GM23338 (cell line): ENCODE measurements around the gene BRPF3. TPM values are rescaled to one million over a fixed set of nuclear protein-coding genes. Genes with fewer than 3 reads are reported as not detected.

Experiments
- ATAC-seq: fragments of 200-7000 bp; cut with Tn5 transposase; 3 replicates; pipeline ENCODE4 v1.9.1; 2020
- DNase-seq: peaks from one replicate; pipeline ENCODE4 v3.0.0-alpha.2; 2015; ENCODE audit warnings: low spot score
- H2AFZ ChIP-seq: fragments of 200-600 bp; sonication (generic); 2 replicates; pipeline ENCODE4 v1.8.0; 2016; ENCODE audit warnings: antibody characterized with exemption, mild to moderate bottlenecking, moderate library complexity
- H3F3A ChIP-seq: fragments of 200-600 bp; sonication (generic); replicated peaks from 2 replicates; pipeline ENCODE4 v1.8.0; 2017; ENCODE audit warnings: antibody characterized with exemption, mixed run types, low read depth
- H3K27ac ChIP-seq: fragments of 200-600 bp; sonication (generic); 2 replicates; pipeline ENCODE4 v1.6.1; 2016; ENCODE audit warnings: low read depth
- H3K27me3 ChIP-seq: fragments of 200-600 bp; sonication (generic); 2 replicates; pipeline ENCODE4 v1.8.0; 2016; ENCODE audit warnings: mild to moderate bottlenecking, mixed run types, moderate library complexity; ENCODE audit not compliant: insufficient read depth
- H3K36me3 ChIP-seq: fragments of 200-600 bp; sonication (generic); 2 replicates; pipeline ENCODE4 v1.8.0; 2016; ENCODE audit warnings: mild to moderate bottlenecking; ENCODE audit not compliant: insufficient read depth
- H3K4me1 ChIP-seq: fragments of 200-600 bp; sonication (generic); 2 replicates; pipeline ENCODE4 v1.8.0; 2016; ENCODE audit warnings: mild to moderate bottlenecking, moderate library complexity; ENCODE audit not compliant: insufficient read depth
- H3K4me2 ChIP-seq: fragments of 200-600 bp; sonication (generic); 2 replicates; pipeline ENCODE4 v1.7.1; 2017; ENCODE audit warnings: mixed run types
- H3K4me3 ChIP-seq: fragments of 200-600 bp; sonication (generic); 2 replicates; pipeline ENCODE4 v1.6.1; 2016; ENCODE audit warnings: mixed run types
- H3K79me2 ChIP-seq: fragments of 200-600 bp; sonication (generic); replicated peaks from 2 replicates; pipeline ENCODE4 v1.8.0; 2017; ENCODE audit warnings: mild to moderate bottlenecking; ENCODE audit not compliant: insufficient read depth
- H3K9me2 ChIP-seq: fragments of 200-600 bp; sonication (generic); 2 replicates; pipeline ENCODE4 v1.8.0; 2017; ENCODE audit not compliant: insufficient read depth
- H4K20me1 ChIP-seq: fragments of 200-600 bp; sonication (generic); replicated peaks from 2 replicates; pipeline ENCODE4 v1.8.0; 2017; ENCODE audit warnings: mild to moderate bottlenecking; ENCODE audit not compliant: insufficient read depth
- H3K27ac Mint-ChIP-seq: 2 replicates; pipeline ENCODE4 v1.8.0; 2020; ENCODE audit warnings: inconsistent platforms, mild to moderate bottlenecking, moderate library complexity, mixed read lengths
- H3K27me3 Mint-ChIP-seq: 3 replicates; pipeline ENCODE4 v1.8.0; 2022; ENCODE audit warnings: low read depth, mild to moderate bottlenecking, moderate library complexity, mixed read lengths, inconsistent platforms; ENCODE audit not compliant: insufficient read depth, poor library complexity
- H3K36me3 Mint-ChIP-seq: 3 replicates; pipeline ENCODE4 v1.8.0; 2021; ENCODE audit warnings: low read depth, mild to moderate bottlenecking, inconsistent platforms, moderate library complexity, mixed read lengths
- H3K4me1 Mint-ChIP-seq: 3 replicates; pipeline ENCODE4 v1.8.0; 2020; ENCODE audit warnings: mild to moderate bottlenecking, inconsistent platforms, mixed read lengths
- H3K4me3 Mint-ChIP-seq: 3 replicates; pipeline ENCODE4 v1.8.0; 2021; ENCODE audit warnings: moderate library complexity, mild to moderate bottlenecking, inconsistent platforms, mixed read lengths
- H3K9me3 Mint-ChIP-seq: 3 replicates; pipeline ENCODE4 v1.8.0; 2020; ENCODE audit warnings: moderate library complexity, mild to moderate bottlenecking, inconsistent platforms, mixed read lengths
- CREB1 ChIP-seq: fragments of 250-450 bp; sonication (Bioruptor Pico); IDR thresholded peaks from 2 replicates; pipeline ENCODE4 v1.5.0; 2020; ENCODE audit warnings: low read depth, mild to moderate bottlenecking, moderate library complexity
- CTCF ChIP-seq, 2 experiments: fragments of 200-600 bp in 1 of 2; sonication (generic) in 1 of 2; conservative IDR thresholded peaks; 2 replicates each; pipeline versions ENCODE4 v1.5.1 to v1.6.1; 2016 to 2017; ENCODE audit warnings: antibody characterized with exemption in 2 of 2, low read depth in 2 of 2, mild to moderate bottlenecking in 2 of 2, moderate library complexity in 1 of 2
- ETS1 ChIP-seq: IDR thresholded peaks from 2 replicates; pipeline ENCODE4 v1.6.1; 2016; ENCODE audit warnings: antibody characterized with exemption
- JUNB ChIP-seq: IDR thresholded peaks from one replicate; pipeline ENCODE4 v1.6.1; 2016; ENCODE audit warnings: antibody characterized with exemption; ENCODE audit not compliant: unreplicated experiment
- NANOG ChIP-seq: IDR thresholded peaks from 2 replicates; pipeline ENCODE4 v1.6.1; 2016; ENCODE audit warnings: antibody characterized with exemption, borderline replicate concordance
- REST ChIP-seq: IDR thresholded peaks from one replicate; pipeline ENCODE4 v1.6.1; 2018; ENCODE audit warnings: antibody characterized with exemption; ENCODE audit not compliant: unreplicated experiment
- STAT1 ChIP-seq: IDR thresholded peaks from one replicate; pipeline ENCODE4 v1.6.1; 2016; ENCODE audit warnings: antibody characterized with exemption; ENCODE audit not compliant: unreplicated experiment
- ZNF114 ChIP-seq: fragments of 250-450 bp; sonication (Bioruptor Pico); IDR thresholded peaks from 2 replicates; pipeline ENCODE4 v1.5.0; 2020; ENCODE audit warnings: mild to moderate bottlenecking, moderate library complexity
- ZNF331 ChIP-seq: fragments of 250-450 bp; sonication (Bioruptor Pico); IDR thresholded peaks from 2 replicates; pipeline ENCODE4 v1.5.0; 2020; ENCODE audit warnings: low read depth, mild to moderate bottlenecking, moderate library complexity
- ZNF462 ChIP-seq: fragments of 250-450 bp; sonication (Bioruptor Pico); IDR thresholded peaks from 2 replicates; pipeline ENCODE4 v1.5.0; 2020; ENCODE audit warnings: mild to moderate bottlenecking, moderate library complexity
- polyA plus RNA-seq: library from polyadenylated mRNA; unstranded; fragments of >200 nt; fragmentation: Nextera tagmentation; extraction: Ambion mirVana; gene quantifications from 2 replicates; pipeline ENCODE4 v1.2.1, GENCODE V29; 2016
- total RNA-seq: library from RNA; depleted of rRNA; stranded (reverse); fragments of >200 nt; shearing (Covaris generic); gene quantifications from 2 replicates; pipeline ENCODE4 v1.2.3, GENCODE V29; 2014

The BRPF3 gene
- total and polyA plus RNA-seq, 2 experiments from 2014 or later = 11.8 to 33.2 TPM

- Histone ChIP-seq H3K36me3 (no peaks in the 10 kb centered on the region), H3F3A (no peaks in the 10 kb centered on the region), H3K9me2 (no peaks in the 10 kb centered on the region), H3K4me2 (no peak overlapping the region), H3K27ac (no peak overlapping the region), H4K20me1 (no peaks in the 10 kb centered on the region), H3K79me2 (no peaks in the 10 kb centered on the region), H3K4me3 (no peak overlapping the region), H2AFZ (no peak overlapping the region), H3K4me1 (no peaks in the 10 kb centered on the region), H3K27me3 (no peaks in the 10 kb centered on the region)
- Mint-ChIP-seq H3K36me3 (no peaks in the 10 kb centered on the region), H3K4me1 (no peaks in the 10 kb centered on the region), H3K4me3 (no peak overlapping the region), H3K27ac (no peak overlapping the region), H3K27me3 (no peaks in the 10 kb centered on the region), H3K9me3 (no peaks in the 10 kb centered on the region)
- DNase-seq (no peak), ATAC-seq (no peak)
- TF ChIP-seq ETS1 (no peak), REST (no peak), NANOG (no peak), JUNB (no peak)
Measured at GRCh38 chr6:36184311-36184710, 12.2 kb upstream of the BRPF3 start.

GRCh38 chr6:36186199-36186598 lies 10.3 kb upstream of the BRPF3 start:
- no peak overlapping the region for H3K4me3 ChIP-seq
- no peak for TF ChIP-seq STAT1
- TF ChIP-seq CTCF (conservative IDR thresholded peaks at IDR 0.05; ENCODE audit: low read depth in 2 of 2) = no peak
- TF ChIP-seq JUNB = no peak
- TF ChIP-seq NANOG = no peak
- no peak for TF ChIP-seq ZNF114
- no peak for TF ChIP-seq ZNF331 (CRISPR knock-in tag)
- TF ChIP-seq CREB1 (CRISPR knock-in tag) = no peak
- TF ChIP-seq ZNF462 (CRISPR knock-in tag) = no peak

More at GRCh38 chr6:36186199-36186598, 10.3 kb upstream of the BRPF3 start:
- Mint-ChIP-seq H3K4me3 (no peak overlapping the region), H3K36me3 (no peaks in the 10 kb centered on the region), H3K27me3 (no peaks in the 10 kb centered on the region), H3K27ac (no peak overlapping the region), H3K4me1 (no peaks in the 10 kb centered on the region), H3K9me3 (no peaks in the 10 kb centered on the region)
- ATAC-seq (no peak), DNase-seq (no peak)
- Histone ChIP-seq H4K20me1 (no peaks in the 10 kb centered on the region), H3K36me3 (no peaks in the 10 kb centered on the region), H3K79me2 (no peaks in the 10 kb centered on the region), H3K27me3 (no peaks in the 10 kb centered on the region), H3K9me2 (no peaks in the 10 kb centered on the region), H2AFZ (no peak overlapping the region), H3K4me2 (no peak overlapping the region), H3F3A (no peaks in the 10 kb centered on the region), H3K4me1 (no peaks in the 10 kb centered on the region), H3K27ac (no peak overlapping the region)
